Karpas-422 (cell line): ENCODE results near the gene IQCK. TPM values are rescaled to one million over a fixed set of nuclear protein-coding genes. Genes with fewer than 3 reads are reported as not detected.

Source experiments
- DNase-seq: peaks from one replicate; pipeline ENCODE4 v3.0.0-alpha.2; 2015
- H2AFZ ChIP-seq: fragments of 200-600 bp; sonication (generic); 2 replicates; pipeline ENCODE4 v1.6.1; 2014; ENCODE audit warnings: antibody characterized with exemption, low read length, mixed read lengths
- H3K27ac ChIP-seq: fragments of 200-600 bp; sonication (generic); 2 replicates; pipeline ENCODE4 v1.5.1; 2014; ENCODE audit warnings: mild to moderate bottlenecking, low read length, moderate library complexity
- H3K27me3 ChIP-seq: fragments of 200-600 bp; sonication (generic); 2 replicates; pipeline ENCODE4 v1.6.1; 2014; ENCODE audit warnings: low read length, mixed read lengths
- H3K36me3 ChIP-seq: fragments of 200-600 bp; sonication (generic); 2 replicates; pipeline ENCODE4 v1.6.1; 2014; ENCODE audit warnings: low read length, mixed read lengths; ENCODE audit not compliant: insufficient read depth
- H3K4me1 ChIP-seq: fragments of 200-600 bp; sonication (generic); 2 replicates; pipeline ENCODE4 v1.6.1; 2014; ENCODE audit warnings: mild to moderate bottlenecking, low read length, mixed read lengths
- H3K4me2 ChIP-seq: fragments of 200-600 bp; sonication (generic); 2 replicates; pipeline ENCODE4 v1.6.1; 2014; ENCODE audit warnings: low read length, low read depth, mild to moderate bottlenecking; ENCODE audit not compliant: poor library complexity, severe bottlenecking
- H3K4me3 ChIP-seq: fragments of 200-600 bp; sonication (generic); 2 replicates; pipeline ENCODE4 v1.5.1; 2014; ENCODE audit warnings: mild to moderate bottlenecking, antibody characterized with exemption, low read length, mixed read lengths
- H3K79me2 ChIP-seq: fragments of 200-600 bp; sonication (generic); 2 replicates; pipeline ENCODE4 v1.6.1; 2014; ENCODE audit warnings: mild to moderate bottlenecking, low read length, mixed read lengths
- H3K9ac ChIP-seq: fragments of 200-600 bp; sonication (generic); 2 replicates; pipeline ENCODE4 v1.6.0; 2014; ENCODE audit warnings: low read length
- H3K9me2 ChIP-seq: fragments of 200-600 bp; sonication (generic), shearing (Covaris generic); replicated peaks from 2 replicates; pipeline ENCODE4 v1.6.0; 2014; ENCODE audit warnings: mild to moderate bottlenecking, low read length, moderate library complexity; ENCODE audit not compliant: insufficient read depth
- H3K9me3 ChIP-seq: fragments of 300-700, 200-600 bp; sonication (generic); 2 replicates; pipeline ENCODE4 v1.6.1; 2014; ENCODE audit warnings: low read length, mixed read lengths
- H4K20me1 ChIP-seq: fragments of 200-600 bp; sonication (generic); 2 replicates; pipeline ENCODE4 v1.6.1; 2014; ENCODE audit warnings: mild to moderate bottlenecking, antibody characterized with exemption, low read length, low read depth; ENCODE audit not compliant: insufficient read depth
- total RNA-seq: library from RNA; depleted of rRNA; stranded (reverse); fragments of >200 nt; shearing (Covaris generic); gene quantifications from 2 replicates; pipeline ENCODE4 v1.2.3, GENCODE V29; 2014; ENCODE audit warnings: low replicate concordance

The IQCK gene
- total RNA-seq, 1 experiment from 2014 or later = 4.9 TPM

DNA sequence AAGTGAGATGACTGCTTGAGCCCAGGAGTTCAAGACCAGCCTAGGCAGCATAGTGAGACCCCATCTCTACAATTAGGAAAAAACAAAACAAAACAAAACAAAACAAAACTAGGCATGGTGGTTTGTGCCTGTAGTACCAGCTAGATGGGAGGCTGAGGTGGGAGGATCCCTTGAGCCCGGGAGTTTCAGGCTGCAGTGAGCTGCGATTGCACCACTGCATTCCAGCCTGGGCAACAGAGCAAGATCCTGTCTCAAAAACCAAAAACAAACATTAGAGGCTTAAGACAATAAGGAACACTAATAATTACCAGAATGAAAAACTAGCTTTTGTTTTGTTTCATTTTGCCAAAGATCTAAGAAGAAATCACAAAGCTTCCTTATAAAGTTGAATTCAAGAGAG is 97.3 kb downstream of the IQCK start:
- no peak for DNase-seq
- Histone ChIP-seq H3K27me3 (no peaks in the 10 kb centered on the region), H3K9me2 (no peaks in the 10 kb centered on the region), H3K9ac (no peak overlapping the region), H3K4me3 (no peak overlapping the region), H3K36me3 (no peaks in the 10 kb centered on the region), H4K20me1 (no peaks in the 10 kb centered on the region), H3K27ac (no peak overlapping the region), H3K9me3 (no peaks in the 10 kb centered on the region), H3K4me1 (no peaks in the 10 kb centered on the region), H3K4me2 (no peak overlapping the region), H3K79me2 (no peaks in the 10 kb centered on the region), H2AFZ (no peak overlapping the region)

DNA sequence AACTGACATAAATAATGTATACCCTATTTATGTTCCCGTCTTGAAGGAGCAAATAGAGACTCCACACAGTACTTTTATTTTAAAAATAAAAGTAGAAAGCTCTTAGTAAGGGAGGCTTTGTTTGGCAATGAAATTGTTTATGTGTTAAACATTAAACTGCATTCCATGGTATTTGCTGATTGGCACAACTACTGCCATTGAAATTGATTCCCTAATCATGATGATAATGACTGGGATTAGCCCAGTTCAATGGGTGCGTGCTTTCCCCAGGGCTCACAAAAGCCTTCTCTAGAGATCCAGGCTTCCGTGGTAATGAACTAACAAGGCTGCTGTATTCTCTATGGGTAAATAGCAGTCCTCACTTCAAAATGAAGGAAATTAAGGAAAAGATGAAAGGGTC is 99.1 kb downstream of the IQCK start:
- Histone ChIP-seq H3K4me3 (no peak overlapping the region), H3K27me3 (no peaks in the 10 kb centered on the region), H3K4me2 (no peak overlapping the region), H3K9me3 (no peaks in the 10 kb centered on the region), H3K9ac (no peak overlapping the region), H3K27ac (no peak overlapping the region), H3K9me2 (no peaks in the 10 kb centered on the region), H2AFZ (no peak overlapping the region), H3K79me2 (no peaks in the 10 kb centered on the region), H3K36me3 (no peaks in the 10 kb centered on the region), H3K4me1 (no peaks in the 10 kb centered on the region), H4K20me1 (no peaks in the 10 kb centered on the region)
- no peak for DNase-seq

DNA sequence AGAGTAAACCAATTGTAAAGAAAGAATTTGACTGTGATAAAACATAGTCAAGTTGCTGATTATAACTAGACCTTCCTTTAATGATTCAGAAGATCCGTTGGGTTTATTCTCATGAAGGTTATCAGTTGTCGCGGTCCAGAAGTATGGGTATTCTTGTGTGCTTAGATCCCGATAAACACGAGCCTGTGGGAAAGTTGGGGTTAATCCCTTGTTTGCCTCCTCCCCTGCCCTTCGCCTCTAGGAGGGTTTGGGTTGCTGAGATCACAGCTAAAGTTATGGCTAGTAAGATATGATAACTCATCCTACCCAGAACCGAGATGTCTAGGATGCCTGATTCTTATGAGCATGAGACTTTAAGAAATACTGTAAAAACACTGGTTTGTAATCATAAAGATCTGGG is 99.8 kb downstream of the IQCK start:
- Histone ChIP-seq H3K27me3 (no peaks in the 10 kb centered on the region), H3K27ac (no peak overlapping the region), H3K79me2 (no peaks in the 10 kb centered on the region), H3K9me3 (no peaks in the 10 kb centered on the region), H4K20me1 (no peaks in the 10 kb centered on the region), H3K4me1 (no peaks in the 10 kb centered on the region), H2AFZ (no peak overlapping the region), H3K9ac (no peak overlapping the region), H3K9me2 (no peaks in the 10 kb centered on the region), H3K4me3 (no peak overlapping the region), H3K36me3 (no peaks in the 10 kb centered on the region), H3K4me2 (no peak overlapping the region)
- no peak for DNase-seq

DNA sequence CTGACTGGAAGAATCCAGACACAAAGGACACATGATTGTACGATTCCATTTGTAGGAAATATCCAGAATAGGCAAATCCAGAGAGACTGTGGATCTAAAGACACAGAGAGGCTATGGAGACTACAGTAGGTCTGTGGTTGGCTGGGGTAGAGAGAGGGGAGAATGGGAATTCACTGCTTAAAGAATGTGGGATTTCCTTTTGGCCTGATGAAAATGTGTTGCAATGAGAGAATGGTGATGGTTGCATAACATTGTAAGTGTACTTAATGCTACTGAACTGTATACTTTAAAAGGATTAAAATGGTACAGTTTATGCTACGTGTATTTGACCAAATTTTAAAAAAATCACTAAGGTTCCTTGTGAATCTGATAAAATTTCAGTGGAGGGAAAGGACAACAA is 104.5 kb downstream of the IQCK start:
- Histone ChIP-seq H3K9me3 (no peaks in the 10 kb centered on the region), H3K27ac (no peak overlapping the region), H3K4me2 (no peak overlapping the region), H3K4me1 (no peaks in the 10 kb centered on the region), H3K4me3 (no peak overlapping the region), H3K27me3 (no peaks in the 10 kb centered on the region), H3K9me2 (no peaks in the 10 kb centered on the region), H3K79me2 (no peaks in the 10 kb centered on the region), H3K9ac (no peak overlapping the region), H2AFZ (no peak overlapping the region), H3K36me3 (no peaks in the 10 kb centered on the region), H4K20me1 (no peaks in the 10 kb centered on the region)
- DNase-seq = no peak

DNA sequence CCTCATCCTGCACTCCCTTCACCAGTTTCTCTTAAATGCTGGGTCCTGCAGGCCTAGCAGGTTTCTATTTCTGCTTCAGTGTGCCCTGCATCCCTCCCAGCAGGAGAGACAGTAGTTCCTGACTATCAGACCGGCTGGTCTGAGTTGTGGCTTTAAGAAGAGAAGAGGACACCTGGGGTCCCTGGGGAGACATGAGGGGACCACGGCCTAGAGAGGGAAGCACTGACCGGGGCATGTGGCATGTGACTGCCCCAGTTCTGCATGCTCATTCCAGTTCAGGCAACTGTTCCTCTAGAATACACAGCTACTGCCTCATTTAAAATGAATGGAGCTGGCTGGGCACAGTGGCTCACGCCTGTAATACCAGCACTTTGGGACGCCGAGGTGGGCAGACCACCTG is 105.3 kb downstream of the IQCK start:
- H2AFZ ChIP-seq = no peak overlapping the region
- H3K4me1 ChIP-seq = no peaks in the 10 kb centered on the region
- DNase-seq = no peak
- no peaks in the 10 kb centered on the region for H3K27me3 ChIP-seq
- H3K4me3 ChIP-seq = no peak overlapping the region
- H3K79me2 ChIP-seq = no peaks in the 10 kb centered on the region
- no peaks in the 10 kb centered on the region for H3K36me3 ChIP-seq
- no peaks in the 10 kb centered on the region for H4K20me1 ChIP-seq
- H3K9me2 ChIP-seq = no peaks in the 10 kb centered on the region
- no peak overlapping the region for H3K9ac ChIP-seq
- no peaks in the 10 kb centered on the region for H3K9me3 ChIP-seq
- H3K27ac ChIP-seq = no peak overlapping the region
- H3K4me2 ChIP-seq = no peak overlapping the region

DNA sequence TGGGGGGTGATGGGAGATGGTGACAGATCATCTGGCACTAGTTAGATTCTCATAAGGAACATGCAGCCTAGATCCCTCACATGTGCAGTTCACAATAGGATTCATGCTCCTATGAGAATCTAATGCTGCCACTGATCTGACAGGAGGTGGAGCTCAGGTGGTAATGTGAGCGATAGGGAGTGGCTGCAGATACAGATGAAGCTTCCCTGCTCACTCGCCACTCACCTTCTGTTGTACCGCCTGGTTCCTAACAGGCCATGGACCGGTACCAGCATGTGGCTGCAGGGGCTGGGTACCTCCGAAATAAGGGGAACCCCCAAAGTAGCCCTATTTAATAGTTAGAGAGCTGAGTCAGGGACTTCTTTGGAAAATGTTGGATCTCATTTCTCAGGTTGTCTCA is 106.1 kb downstream of the IQCK start:
- H3K27ac ChIP-seq = no peak overlapping the region
- H2AFZ ChIP-seq = no peak overlapping the region
- no peaks in the 10 kb centered on the region for H3K27me3 ChIP-seq
- no peaks in the 10 kb centered on the region for H3K79me2 ChIP-seq
- H3K36me3 ChIP-seq = no peaks in the 10 kb centered on the region
- no peaks in the 10 kb centered on the region for H3K9me2 ChIP-seq
- no peak overlapping the region for H3K4me2 ChIP-seq
- no peaks in the 10 kb centered on the region for H3K9me3 ChIP-seq
- no peaks in the 10 kb centered on the region for H3K4me1 ChIP-seq
- no peak for DNase-seq
- H4K20me1 ChIP-seq = no peaks in the 10 kb centered on the region
- H3K9ac ChIP-seq = no peak overlapping the region
- H3K4me3 ChIP-seq = no peak overlapping the region

DNA sequence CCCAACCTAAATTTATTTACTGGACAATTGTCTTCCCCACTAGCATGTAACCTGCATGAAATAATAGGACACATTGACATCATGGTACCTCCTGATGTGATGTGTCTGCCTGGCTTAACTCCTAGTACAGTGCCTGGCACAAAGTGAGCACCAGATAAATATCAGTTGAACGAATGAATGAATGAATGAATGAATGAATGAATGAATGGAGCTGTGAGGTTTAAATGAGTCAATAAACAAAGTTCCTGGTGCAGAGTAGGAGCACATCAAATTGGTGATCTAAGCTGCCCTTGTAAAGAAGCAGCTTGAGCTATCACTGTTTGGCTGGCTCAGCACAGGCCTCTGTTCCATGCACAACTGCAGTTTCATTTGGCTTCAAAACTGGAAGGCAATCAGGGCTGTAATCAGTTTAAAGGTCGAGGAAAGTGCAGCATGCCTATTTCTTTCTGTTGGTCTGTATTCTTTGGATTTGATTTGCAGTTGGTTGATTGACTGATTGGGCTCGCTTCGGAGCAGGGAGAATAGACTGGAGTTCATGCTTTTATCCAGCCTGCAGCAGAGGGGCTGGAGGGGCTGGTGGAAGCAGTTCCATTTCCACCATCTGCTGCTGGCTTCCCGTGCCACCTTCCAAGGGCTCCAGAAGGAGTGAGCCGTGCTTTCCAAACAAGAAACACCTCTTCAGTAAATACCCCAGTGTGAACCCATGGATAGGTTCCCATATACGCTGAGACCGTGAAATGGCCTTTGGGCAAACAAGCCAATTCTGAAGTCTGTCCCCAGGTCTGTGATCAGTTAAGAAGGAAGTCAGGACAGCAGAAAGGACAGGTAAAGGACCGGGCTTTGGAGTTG is 112.0 kb downstream of the IQCK start:
- no peak overlapping the region for H2AFZ ChIP-seq
- no peaks in the 10 kb centered on the region for H3K4me1 ChIP-seq
- H3K4me3 ChIP-seq = no peak overlapping the region
- H4K20me1 ChIP-seq = no peaks in the 10 kb centered on the region
- H3K9me2 ChIP-seq = no peaks in the 10 kb centered on the region
- no peaks in the 10 kb centered on the region for H3K27me3 ChIP-seq
- no peaks in the 10 kb centered on the region for H3K79me2 ChIP-seq
- no peak overlapping the region for H3K4me2 ChIP-seq
- no peaks in the 10 kb centered on the region for H3K36me3 ChIP-seq
- no peak for DNase-seq
- no peak overlapping the region for H3K27ac ChIP-seq
- H3K9me3 ChIP-seq = no peaks in the 10 kb centered on the region
- no peak overlapping the region for H3K9ac ChIP-seq

DNA sequence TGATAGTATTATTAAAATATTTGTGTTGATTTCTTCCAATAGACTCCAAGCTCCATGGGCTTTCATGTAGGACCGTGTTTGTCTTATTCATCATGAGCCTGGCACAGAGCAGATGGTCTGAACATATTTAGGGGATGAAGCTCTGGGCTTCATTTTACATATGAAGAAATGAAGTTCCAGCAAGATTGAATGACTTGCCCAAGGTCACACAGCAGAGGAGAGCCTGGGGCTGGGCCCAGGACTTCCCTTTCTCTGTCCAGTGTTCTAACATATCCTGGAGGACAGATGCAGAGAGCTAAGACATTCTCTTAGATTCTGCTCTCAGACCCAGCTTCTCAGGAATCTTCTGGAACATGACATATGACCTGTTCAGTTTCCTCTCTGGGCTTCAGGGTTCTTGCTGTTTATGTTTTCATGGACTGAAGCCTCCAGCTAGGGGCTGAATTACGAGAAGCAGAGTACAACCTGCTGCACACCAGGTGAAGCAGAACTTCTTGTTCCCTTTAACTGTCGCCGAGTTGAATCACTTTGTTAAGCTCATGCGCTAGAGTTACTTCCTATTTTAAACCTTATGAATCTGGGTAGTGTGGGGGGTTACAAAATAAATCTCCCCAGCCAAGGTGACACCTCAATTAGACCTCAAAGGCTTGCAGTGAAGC is 113.0 kb downstream of the IQCK start:
- Histone ChIP-seq H3K27ac (no peak overlapping the region), H4K20me1 (no peaks in the 10 kb centered on the region), H3K4me3 (no peak overlapping the region), H3K9ac (no peak overlapping the region), H3K36me3 (no peaks in the 10 kb centered on the region), H3K79me2 (no peaks in the 10 kb centered on the region), H3K4me1 (no peaks in the 10 kb centered on the region), H3K4me2 (no peak overlapping the region), H3K27me3 (no peaks in the 10 kb centered on the region), H3K9me2 (no peaks in the 10 kb centered on the region), H3K9me3 (no peaks in the 10 kb centered on the region), H2AFZ (no peak overlapping the region)
- no peak for DNase-seq
